Embryonic facial prominence (tissue), 1 donor: ENCODE data around the gene PLAGL2.
"Not testable (repeated sequence)": the region's sequence is repeated elsewhere in the genome, so short reads cannot be mapped to it uniquely, and the experiment has no call there.

Source experiments
- DNase-seq: peaks from one replicate; pipeline ENCODE4 v3.0.0-alpha.2; 2016; ENCODE audit errors: extremely low spot score

The PLAGL2 gene

DNA sequence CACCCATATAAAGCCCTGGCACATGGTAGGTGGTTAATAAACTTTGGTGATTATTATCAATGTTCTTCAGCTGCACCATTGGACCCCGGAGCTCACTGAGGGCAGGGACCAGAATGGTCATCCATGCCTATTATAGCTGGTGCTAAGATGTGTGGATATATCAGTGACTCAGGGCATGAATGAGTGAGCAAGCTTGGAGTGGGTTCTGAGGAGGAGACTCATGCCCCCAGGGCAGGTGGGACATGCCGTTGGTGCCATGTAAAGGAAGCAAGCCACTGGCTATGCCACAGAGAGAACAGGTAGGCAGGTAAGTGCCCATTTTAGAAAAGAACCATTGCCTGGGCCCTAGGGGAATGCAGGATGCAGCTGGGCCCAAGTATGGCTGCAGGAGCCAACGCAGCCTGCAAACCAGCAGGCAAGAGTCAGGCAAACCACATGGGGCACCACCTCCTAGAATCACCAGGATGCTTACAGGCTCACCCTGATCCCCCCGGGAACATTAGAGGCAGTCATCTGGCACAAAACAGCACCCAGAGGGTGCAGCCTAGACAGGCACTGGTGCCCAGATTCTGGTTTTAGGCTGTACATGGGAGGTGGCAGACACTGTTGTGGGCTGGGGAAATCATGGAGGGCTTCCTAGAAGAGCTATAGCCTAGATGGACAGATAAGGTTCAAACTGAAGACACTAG lies 23.5 kb downstream of the PLAGL2 start:
- no peak for DNase-seq

DNA sequence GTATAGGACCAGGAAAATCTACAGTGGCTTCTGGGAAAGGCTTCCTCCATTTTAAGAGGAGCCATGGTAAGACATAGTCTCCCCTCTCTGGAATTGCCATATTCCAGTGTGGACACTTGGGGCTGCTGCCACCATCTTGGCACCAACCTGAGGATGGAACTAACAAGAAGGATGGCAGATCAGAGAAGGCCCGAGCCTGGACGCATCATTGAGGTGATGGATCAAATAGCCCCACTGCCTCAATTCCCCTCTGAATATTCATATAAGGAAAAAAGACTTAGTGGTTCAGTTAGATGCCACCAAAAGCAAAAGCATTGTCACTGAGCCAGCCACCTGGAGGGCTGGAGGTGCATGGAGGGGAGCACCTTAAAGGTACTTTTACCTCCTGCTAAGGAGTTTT lies 25.9 kb downstream of the PLAGL2 start:
- no peak for DNase-seq

DNA sequence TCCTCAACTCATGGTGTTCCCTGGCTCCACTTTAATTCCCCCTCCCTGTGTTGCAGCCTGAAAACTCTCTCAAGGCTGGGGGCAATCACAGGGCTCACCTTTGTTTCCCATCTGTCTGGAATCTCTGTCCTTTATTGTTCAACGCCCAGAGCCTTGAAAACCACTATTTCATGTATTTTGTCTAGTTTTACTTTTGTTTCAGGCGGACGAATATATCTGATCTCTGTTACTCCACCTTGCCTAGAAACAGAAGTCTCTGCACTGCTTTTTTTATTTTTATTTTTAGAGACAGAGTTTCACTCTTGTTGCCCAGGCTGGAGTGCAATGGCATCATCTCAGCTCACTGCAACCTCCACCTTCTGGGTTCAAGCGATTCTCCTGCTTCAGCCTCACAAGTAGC lies 27.6 kb downstream of the PLAGL2 start:
- DNase-seq = no peak

DNA sequence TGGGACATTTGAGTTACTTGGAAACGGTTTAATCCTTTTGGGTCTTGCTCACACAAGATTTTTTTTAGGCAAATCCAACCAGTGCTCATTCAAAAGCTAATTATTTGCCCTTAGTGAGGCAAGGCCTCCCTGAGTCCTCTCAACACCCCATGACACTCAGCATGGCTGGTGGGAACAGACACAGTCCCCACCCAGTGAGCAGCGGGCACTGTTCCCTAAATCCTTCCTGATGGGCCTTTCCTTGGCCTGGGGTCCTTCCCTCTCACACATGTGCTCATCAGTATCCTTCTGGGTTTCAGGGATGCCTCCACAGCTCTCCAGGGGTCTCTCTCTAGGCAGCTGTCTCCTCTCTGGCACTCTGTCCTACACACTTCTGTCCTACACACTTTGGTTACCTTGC lies 28.0 kb downstream of the PLAGL2 start:
- no peak for DNase-seq

DNA sequence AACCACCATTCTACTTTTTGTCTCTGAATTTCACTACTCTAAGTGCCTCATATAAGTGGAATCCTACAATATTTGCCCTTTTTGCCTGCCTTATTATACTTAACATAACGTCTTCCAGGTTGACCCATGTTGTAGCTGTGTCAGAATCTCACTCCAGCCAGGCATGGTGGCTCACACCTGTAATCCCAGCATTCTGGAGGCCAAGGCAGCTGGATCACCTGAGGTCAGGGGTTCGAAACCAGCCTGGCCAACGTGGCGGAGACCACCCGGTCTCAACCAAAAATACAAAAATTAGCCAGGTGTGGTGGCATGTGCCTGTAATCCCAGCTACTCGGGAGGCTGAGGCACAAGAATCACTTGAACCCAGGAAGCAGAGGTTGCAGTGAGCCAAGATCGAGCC lies 29.8 kb downstream of the PLAGL2 start:
- DNase-seq = not testable (repeated sequence)

DNA sequence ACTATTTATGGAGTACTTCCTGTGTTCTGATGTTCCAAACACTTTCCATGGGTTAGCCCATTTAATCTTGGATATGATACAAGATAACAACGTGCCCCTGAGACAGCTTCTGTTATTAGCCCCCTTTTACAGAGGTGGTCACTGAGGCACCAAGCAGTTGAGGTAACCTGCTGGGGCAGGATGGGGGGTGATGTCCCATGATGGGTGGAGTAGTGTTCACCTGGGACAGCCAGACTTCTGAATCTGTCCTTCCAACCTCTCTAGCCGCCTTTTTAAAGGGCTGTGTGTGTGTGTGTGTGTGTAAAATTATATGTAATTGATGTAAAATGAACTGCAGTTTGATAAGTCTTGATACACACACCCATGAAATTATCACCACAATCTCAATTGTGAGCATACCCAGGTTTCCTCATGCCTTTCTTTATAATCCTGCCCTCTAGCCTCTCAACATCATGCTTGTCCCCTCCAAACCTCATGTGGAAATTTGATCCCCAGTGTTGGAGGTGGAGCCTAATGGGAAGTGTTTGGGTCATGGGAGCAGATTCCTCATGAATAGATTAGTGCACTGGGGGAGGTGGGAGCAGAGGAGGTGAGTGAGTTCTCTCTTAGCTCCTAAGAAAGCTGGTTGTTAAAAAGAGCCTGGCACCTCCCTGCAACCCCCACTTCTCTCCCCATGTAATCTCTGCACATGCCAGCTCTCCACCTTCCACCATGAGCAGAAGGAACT lies 39.2 kb downstream of the PLAGL2 start:
- no peak for DNase-seq

DNA sequence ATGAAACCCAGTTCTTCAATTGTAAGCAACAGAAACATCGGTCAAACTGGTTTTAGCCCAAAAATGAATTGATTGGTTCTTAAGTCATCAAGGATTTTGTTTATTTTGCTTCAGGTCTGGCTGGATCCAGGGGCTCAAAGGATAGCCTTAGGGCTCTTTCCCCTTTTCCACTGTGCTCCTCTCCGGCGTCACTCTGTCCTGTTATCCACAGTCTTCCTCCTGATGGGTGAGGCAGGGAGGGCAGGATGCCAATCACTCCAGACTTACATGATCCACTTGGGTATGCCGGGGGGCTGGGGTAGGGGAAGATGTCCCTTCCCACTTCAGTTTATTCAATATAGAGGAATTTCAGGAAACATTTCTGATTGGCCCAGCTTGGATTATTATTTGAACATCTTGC lies 40.0 kb downstream of the PLAGL2 start:
- DNase-seq = no peak

DNA sequence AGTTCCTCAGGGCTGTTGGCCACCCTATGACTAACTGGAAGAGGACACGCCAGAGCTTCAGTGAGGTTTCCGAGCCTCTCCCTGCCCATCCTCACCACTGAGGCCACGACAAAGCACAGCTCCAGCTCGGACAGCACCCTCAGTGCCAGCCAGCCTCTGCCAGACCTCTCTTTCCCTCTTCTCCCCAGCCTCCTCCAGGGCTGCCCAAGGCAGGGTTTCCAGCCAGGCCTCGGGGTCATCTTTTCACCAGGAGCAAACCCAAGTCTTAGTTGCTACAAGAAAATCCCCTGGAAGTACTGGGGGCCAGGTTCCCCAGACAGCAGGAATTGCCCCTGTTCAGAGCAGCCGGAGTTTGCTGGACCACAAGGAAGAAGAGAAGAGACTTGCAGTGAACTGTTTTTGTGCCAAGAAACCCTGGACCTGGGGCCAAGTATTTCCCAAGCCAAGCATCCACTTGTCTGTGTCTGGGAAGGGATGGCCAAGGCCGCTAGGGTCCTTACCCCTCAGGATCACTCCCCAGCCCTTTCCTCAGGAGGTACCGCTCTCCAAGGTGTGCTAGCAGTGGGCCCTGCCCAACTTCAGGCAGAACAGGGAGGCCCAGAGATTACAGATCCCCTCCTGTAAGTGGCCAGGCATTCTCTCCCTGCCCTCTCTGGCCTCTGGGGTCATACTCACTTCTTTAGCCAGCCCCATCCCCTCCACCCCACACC lies 41.6 kb downstream of the PLAGL2 start:
- no peak for DNase-seq

DNA sequence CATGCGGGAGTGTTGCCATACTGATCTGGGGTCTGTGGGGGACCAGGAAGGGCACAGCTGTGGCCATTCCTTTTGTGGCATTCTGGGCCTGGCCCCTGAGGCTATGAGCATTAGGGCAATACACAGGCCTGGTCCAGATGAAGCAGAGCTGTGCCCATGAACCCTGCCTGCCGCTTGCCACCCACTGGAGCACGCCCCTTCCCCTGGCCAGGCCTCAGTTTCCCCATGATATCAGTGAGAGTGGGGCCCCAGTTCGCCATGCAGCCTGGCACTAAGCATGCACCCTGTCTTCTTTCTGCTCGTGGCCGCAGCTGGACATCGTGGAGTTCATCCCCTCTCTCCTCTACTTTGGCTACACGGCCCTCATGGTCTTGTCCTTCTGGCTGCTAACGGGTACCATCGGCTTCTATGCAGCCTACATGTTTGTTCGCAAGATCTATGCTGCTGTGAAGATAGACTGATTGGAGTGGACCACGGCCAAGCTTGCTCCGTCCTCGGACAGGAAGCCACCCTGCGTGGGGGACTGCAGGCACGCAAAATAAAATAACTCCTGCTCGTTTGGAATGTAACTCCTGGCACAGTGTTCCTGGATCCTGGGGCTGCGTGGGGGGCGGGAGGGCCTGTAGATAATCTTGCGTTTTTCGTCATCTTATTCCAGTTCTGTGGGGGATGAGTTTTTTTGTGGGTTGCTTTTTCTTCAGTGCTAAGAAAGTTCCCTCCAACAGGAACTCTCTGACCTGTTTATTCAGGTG lies 42.4 kb downstream of the PLAGL2 start:
- no peak for DNase-seq

DNA sequence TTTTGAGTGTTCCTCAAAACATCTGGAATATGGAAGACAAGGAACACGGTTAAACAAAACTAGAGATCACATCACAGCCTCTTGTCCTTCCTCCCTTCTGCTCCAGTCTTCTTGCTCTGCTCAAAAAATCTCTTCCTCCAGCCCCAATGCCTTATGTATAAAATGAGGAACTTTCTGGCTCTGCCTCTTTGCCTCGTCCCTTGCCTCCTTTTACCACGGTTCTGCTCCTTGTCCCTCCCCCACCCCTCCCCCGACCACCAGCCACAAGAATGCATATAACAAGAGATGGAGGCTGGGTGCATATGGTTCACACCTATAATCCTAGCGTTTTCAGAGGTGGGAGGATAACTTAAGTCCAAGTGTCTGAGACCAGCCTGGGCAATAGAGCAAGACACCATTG lies 43.6 kb downstream of the PLAGL2 start:
- no peak for DNase-seq

DNA sequence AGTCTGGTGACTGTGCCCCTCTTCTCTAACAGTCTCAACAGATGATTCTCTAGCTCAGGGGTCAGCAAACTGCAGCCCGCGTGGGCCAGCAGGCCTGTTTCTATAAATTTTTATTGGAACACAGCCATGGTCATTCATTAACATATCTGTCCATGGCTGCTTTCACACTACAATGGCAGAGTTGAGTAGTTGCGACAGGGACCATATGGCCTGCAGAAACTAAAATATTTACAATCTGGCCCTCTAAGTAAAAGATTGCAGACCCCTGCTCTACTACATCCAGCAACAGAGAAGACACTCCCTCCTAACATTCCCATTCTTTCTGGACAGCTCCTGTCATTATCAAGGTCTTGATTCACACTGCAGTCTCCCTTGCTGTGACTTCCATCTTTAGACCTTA lies 45.2 kb downstream of the PLAGL2 start:
- DNase-seq = no peak

DNA sequence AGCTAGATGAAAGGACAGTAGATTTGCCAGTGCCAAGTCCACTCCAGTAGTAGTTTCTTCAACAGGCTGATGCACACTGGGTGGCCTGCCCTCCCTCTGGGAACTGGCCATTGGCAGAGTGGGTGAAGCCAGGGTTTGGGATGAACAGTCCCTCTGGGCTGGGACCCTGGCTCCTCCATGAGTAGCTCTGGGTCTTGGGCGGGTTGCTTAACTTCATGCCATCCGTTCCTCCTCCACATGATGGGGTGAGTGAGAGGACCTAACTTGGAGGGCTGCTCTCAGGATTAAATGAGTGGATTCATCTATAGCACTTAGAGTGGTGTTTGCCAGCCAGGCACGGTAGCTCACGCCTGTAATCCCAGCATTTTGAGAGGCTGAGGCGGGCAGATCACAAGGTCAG lies 47.2 kb downstream of the PLAGL2 start:
- DNase-seq = no peak

DNA sequence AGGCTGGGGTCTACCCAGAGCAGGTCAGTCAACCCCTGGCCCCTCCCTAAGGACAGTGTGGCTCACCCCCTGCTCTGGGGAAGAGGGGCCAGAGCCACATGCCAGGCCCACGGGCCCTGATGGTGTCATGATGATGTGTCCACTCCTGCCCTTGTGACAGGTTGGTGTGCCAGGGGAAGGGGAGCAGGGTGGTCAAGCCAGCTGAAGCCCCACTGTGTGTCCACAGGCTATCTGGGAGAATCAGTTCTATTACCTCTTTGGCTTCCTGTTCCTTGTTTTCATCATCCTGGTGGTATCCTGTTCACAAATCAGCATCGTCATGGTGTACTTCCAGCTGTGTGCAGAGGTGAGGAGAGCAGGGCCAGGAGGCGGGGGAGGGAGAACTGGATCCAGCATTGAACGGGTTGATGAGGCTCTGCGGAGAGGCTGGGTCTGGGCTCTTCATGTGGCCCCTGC lies 47.7 kb downstream of the PLAGL2 start:
- no peak for DNase-seq

DNA sequence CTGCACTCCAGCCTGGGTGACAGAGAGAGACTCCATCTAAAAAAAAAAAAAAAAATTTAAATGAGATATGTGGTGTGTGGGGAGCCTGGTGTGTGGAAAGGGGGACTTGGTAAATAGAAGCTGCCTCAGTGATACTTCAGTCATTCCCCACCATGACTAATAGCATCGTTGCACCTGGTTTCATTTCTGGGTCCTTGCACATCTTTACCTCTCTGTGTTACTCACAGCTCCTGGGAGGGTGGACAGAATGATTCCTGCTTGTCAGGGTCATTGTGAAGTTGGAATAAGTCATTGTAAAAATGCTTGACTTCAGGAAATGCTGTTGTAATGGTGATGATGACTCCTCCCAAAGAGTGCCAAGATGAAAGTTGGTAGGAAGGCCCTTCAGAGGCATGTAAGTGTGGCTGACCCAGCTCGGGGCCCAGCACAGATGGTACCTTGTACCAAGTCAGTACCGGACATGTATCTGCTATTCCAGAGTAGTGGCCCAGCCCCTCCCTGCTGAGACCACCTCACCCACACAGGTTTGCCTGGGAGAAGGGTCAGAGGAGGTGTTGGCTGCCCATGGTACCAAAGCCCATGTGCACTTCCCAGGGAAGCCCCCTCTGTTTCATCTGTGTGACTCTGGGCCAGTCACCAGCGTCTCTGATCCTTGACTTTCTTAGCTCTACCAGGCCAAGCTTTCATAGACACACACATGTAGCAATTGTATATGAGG lies 48.4 kb downstream of the PLAGL2 start:
- DNase-seq = no peak

DNA sequence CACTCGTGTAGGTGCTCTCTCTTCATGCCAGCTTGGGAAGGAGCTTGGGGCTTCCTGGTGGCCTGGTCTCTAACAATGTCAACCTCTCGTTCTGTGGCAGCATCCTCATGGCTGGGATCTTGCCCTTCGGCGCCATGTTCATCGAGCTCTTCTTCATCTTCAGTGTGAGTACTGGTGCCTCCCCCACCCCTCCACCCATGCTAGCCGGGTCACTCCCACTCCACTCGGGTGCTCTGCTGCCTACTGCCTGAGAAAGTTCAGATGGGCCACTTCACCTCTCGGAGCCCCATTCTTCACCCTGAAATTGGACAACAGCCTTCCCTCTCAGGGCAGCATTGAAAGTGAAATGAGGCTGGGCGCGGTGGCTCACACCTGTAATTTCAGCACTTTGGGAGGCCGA lies 49.2 kb downstream of the PLAGL2 start:
- no peak for DNase-seq

DNA sequence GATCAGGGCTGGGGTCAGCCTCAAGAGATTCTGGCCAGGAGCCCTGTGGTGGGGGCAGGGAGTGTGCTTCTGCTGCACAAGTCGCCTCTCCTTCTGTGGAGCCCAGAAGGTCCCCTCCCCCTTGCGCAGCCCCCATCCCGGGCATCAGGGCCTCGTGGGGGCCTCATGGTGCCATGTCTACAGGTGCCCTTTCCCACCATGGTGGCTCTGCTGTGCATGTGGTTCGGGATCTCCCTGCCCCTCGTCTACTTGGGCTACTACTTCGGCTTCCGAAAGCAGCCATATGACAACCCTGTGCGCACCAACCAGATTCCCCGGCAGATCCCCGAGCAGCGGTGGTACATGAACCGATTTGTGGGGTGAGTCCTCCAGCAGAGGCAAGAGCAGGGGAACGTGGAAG lies 49.9 kb downstream of the PLAGL2 start:
- DNase-seq = no peak

DNA sequence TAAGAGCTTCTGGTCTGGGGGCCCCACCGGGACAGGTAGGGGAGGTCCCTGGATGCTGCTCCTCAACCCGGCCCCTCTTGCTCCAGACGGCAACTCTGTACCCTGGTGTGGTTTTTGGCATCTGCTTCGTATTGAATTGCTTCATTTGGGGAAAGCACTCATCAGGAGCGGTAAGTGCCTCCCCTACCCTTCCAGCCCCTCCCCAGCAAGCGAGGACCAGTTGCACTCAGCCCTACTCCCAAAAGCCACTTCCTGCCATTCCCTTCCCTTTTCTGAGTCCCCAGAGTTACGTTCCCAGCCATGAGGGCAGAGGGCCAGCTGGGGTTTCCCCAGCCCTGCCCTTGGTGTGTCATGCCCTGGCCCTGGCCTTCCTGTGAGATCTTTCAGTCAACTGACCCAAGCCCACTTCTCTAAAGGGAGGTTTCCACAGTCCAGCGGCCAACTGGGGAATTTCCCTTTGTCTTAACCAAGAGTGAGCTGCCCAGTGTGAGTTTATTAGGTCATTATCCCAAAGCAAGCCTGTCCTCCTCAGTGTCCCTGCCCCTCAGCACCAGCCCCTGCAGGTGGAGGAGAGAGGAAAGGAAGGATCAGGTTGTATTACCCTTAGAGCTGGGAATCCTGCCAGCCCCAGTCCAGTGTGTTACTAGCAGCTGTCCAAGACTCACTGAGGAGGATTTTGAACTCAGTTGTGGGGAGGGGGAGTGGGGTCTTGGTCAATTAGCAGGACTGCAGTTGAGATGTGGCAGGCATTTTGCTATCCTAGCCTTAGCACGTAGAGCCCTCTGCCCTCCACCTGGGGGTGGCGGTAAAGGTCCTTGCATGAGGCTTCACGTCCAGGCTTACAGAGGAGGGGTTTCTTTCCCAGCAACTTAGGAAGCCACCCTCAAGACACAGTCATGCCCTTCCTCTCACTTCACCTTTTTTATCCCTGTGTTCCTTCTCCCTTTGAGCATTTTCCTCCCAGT lies 52.2 kb downstream of the PLAGL2 start:
- no peak for DNase-seq

DNA sequence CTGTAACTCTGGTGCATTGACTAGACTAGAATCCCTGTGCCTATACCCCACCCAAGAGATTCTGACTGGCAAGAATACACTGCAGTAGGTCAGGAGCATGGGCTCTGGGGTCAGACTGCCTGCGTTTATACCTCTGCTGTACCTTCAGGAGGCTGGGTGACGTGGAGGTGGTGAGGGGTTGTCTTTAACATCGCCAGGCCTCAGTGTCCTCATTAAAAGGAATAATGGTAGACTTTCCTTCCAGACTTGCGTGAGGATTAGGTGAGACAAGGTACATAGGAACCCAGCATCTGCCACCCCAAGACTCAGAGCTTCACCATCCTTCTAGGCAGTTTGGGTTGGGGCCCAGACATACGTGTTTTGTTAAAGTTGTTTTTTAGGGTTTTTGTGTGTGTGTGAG lies 53.8 kb downstream of the PLAGL2 start:
- DNase-seq = no peak

DNA sequence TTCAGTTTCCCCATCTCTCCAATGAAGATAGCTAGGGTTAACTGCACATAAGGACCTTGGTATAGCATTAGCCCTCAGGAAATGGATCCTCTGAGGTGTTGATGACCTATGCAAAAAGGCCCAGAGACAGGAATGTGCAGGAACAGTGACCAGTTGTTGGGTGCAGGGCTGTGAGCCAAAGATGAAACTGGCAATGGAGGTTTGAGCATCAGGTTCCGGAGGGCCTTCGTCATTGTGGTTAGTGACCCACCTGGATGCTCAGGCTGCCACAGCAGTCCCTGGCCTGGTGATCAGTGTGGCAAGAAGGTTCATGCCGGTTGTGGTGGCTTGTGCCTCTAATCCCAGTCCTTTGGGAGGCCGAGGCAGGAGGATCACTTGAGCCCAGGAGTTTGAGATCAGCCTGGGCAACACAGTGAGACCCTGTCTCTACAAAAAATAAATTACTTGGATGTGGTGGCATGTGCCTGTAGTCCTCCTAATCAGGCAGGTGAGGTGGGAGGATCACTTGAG lies 54.3 kb downstream of the PLAGL2 start:
- no peak for DNase-seq
